GM21528 (cell line): ENCODE results near the gene ALPK1.
"Not testable (repeated sequence)": the region's sequence is repeated elsewhere in the genome, so short reads cannot be mapped to it uniquely, and the experiment has no call there.

Source experiments
- ATAC-seq: cut with Tn5 transposase; IDR thresholded peaks from one replicate; pipeline ENCODE4 v1.9.1; 2021; ENCODE audit warnings: mild to moderate bottlenecking, moderate library complexity; ENCODE audit not compliant: unreplicated experiment, low FRiP score

ALPK1 gene

DNA sequence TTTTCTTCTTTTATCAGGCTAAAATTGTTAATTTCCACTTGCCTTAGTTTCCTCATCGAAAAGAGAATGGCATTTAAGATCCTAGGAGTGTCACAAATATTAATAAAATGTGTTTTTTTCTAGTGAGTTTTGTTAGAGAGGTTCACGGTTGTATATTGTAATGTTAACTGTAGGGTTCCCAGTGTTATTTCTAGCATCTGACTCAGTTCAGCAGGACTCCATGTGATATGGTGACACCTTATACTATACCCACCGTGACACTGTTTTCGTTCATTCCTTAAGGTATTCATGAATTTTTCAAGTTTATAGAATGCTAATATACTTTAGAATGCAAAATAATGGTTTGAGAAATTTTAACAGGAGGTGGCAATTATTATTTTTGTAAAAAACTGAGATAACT, 128.7 kb downstream of the ALPK1 start:
- ATAC-seq = no peak

GRCh38 chr4:112426416-112426815, 129.2 kb downstream of the ALPK1 start:
- ATAC-seq = no peak

- ATAC-seq = no peak
Observed at GRCh38 chr4:112431158-112431557, 134.0 kb downstream of the ALPK1 start.

- no peak for ATAC-seq
Observed at GRCh38 chr4:112436987-112437386, 139.8 kb downstream of the ALPK1 start.

GRCh38 chr4:112442226-112442625, 145.1 kb downstream of the ALPK1 start:
- not testable (repeated sequence) for ATAC-seq

GRCh38 chr4:112448306-112449132, 151.3 kb downstream of the ALPK1 start:
- no peak for ATAC-seq

DNA sequence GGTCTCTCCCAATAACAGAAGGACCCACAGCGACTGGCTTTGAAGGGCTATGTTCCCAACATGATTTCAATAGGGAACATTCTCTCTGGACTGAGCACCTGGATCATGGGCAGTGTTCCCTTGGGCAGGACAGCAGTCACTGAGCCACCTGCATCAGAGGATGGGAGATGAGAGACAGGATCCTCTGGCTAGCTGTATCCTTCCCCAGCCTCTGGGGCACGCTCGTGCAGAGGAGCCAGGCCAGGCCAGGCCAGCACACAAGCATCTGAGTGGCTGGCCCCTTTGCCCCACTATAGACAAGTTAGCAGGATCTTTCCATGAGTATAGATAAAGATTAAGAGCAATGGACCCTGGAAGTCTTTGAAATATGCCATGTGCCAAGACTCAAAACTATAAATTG, 152.5 kb downstream of the ALPK1 start:
- ATAC-seq = no peak

DNA sequence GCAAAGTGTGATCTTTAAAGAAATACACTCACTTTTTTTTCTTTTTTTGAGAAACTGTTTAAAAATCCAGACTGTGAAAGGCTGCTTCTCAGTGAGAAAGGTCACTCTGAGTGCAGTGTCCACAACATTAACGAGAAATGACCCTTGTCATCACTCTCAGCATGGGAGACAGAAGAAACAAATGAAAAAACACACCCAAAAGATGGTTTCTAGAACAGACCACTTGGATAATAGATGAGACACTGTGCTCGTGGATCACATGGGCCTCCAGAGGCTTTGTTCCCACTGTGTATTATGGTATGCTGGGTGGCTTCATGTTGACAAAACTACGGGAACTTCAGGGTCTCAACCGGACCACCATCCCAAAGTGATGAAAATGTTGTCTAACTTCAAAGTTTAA, 153.9 kb downstream of the ALPK1 start:
- no peak for ATAC-seq

DNA sequence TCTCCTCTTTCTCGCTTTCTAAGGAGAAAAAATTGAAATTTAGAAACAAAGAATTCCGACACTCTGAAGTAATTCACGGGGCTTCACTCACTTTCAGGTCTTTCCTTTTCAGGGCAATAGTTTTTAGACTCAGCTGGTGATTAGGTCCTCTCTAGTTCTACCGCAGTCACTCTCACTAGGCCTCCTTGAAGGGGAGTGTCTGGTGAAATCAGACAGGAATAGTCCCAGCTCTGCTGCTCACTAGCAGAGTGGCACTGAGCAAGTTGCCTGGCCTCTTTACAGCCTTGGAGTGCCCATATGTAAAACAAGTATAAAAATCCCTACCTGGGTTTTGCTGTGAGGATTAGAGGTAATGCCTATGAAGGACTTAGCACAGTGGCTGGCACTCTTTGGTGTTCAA, 154.7 kb downstream of the ALPK1 start:
- ATAC-seq = no peak

- ATAC-seq = no peak
Observed at GRCh38 chr4:112453321-112453720, 156.2 kb downstream of the ALPK1 start.

DNA sequence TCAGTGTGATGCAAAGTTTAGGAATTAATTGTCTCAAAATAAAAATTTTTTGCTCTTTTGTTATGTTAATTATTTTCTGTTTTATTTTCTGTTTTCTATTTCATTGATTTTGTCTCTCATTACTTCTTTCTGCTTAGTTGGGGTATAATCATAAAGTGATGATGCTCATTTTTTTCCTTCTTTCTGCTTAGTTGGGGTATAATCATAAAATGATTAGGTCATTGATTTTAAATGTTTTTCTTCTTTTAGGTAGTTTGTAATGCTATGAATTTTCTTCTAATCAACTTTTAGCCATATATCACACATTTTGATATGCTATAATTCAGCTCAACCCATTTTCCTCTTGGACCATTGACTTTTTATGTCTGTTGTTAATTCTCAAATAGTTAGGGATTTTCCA, 175.1 kb downstream of the ALPK1 start:
- ATAC-seq = no peak

GRCh38 chr4:112473985-112474384, 176.8 kb downstream of the ALPK1 start:
- ATAC-seq = no peak

GRCh38 chr4:112485930-112486329, 188.8 kb downstream of the ALPK1 start:
- ATAC-seq = no peak

GRCh38 chr4:112490808-112491207, 193.6 kb downstream of the ALPK1 start:
- not testable (repeated sequence) for ATAC-seq
